Measurements from ENCODE around the gene FBXW8.

The FBXW8 gene

DNA sequence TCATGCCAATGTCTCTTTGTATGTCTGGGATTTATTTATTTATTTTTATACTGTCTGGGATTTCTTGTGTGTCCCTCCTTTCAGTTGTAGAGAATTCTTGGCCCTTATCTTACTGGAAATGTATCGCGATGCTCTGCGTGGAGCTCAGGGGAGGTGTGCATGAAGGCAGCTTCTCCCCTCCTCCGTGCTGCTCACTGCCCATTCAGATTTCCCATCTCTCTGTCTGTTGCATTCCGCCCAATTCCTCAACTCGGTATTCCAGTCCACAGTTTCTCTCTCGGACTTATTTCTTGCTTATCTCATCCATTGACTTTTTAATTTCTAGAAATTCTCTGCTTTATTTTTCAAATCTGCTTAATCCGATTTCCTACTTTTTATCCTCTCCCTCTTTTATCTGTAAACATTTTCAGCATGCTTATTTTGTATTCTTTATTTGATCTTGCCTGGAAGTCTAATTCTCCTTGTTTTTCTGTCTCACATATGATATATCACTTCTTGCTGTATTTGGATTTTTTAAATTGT lies 93.2 kb downstream of the FBXW8 start:
- CTCF ChIA-PET = no interaction called here
- DNase-seq (ENCODE audit: low spot score) = no peak
- H3K27ac ChIP-seq = no peak overlapping the region
- POLR2A ChIA-PET (ENCODE audit: low non-redundant PET) = no interaction called here
- TF ChIP-seq, protein P1, sequence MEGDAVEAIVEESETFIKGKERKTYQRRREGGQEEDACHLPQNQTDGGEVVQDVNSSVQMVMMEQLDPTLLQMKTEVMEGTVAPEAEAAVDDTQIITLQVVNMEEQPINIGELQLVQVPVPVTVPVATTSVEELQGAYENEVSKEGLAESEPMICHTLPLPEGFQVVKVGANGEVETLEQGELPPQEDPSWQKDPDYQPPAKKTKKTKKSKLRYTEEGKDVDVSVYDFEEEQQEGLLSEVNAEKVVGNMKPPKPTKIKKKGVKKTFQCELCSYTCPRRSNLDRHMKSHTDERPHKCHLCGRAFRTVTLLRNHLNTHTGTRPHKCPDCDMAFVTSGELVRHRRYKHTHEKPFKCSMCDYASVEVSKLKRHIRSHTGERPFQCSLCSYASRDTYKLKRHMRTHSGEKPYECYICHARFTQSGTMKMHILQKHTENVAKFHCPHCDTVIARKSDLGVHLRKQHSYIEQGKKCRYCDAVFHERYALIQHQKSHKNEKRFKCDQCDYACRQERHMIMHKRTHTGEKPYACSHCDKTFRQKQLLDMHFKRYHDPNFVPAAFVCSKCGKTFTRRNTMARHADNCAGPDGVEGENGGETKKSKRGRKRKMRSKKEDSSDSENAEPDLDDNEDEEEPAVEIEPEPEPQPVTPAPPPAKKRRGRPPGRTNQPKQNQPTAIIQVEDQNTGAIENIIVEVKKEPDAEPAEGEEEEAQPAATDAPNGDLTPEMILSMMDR (conservative IDR thresholded peaks at IDR 0.05; ENCODE audit: low read depth) = no peak

DNA sequence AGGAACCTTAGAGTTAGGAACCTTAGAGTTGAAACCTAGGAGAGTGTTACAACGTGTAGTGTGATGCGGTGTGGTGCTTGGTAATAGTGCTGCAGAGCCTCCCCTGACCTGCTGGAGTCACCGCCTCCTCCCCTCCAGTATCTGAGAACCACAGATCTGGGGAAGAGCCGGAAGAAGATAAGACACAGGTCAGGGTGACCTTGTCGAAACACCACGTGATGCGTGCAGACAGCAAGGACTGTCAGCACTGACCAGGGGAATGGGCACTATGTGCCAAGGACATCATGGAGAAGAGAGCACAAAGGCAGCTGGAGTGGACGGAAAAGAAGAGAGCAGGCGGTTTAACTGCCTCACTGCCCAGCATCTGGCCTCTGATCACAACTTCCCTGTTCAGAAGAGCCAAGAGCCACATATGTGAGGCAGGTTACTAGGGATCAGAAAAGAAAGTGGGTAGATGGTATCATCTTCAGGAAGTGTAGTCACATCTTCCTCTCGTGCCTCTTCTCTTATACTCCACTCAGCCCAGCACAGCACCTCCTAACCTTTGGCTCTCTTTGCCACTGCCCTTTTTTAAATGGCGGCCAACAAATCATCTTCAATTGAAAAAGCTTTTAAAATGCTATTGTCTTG lies 94.8 kb downstream of the FBXW8 start:
- no peak overlapping the region for H3K27ac ChIP-seq
- ChIA-PET POLR2A (ENCODE audit: low non-redundant PET) (no interaction called here), CTCF (no interaction called here)
- TF ChIP-seq, protein P1 (conservative IDR thresholded peaks at IDR 0.05; ENCODE audit: low read depth) = no peak
- DNase-seq (ENCODE audit: low spot score) = no peak

DNA sequence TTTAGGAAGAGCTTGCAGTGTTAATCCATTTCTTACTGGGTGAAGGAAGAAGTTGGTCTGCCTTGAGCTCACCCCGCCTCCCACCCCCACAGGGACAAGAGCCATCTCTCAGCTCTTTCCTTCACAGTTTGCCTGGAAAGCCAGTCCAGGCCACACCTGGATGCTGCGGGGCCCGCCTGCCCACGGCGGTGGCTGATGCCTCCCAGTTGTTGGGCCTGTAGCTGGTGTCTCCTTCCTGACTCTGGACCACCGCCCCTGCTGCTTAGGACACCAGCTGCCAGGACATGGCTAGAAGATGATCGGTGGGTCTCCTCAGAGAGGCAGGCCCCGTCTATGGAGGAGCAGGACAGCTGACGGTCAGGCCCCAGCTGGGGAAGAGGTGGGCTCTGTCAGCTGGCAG lies 95.6 kb downstream of the FBXW8 start:
- TF ChIP-seq, protein P1 (conservative IDR thresholded peaks at IDR 0.05; ENCODE audit: low read depth) = no peak

GRCh38 chr12:117007577-117007976 lies 96.8 kb downstream of the FBXW8 start:
- H3K27ac ChIP-seq = no peak overlapping the region
- TF ChIP-seq, protein P1 (conservative IDR thresholded peaks at IDR 0.05; ENCODE audit: low read depth) = no peak
- POLR2A ChIA-PET (ENCODE audit: low non-redundant PET) = no interaction called here
- no peak for DNase-seq (ENCODE audit: low spot score)
- CTCF ChIA-PET = no interaction called here

More for the DNA sequence above, 95.6 kb downstream of the FBXW8 start:
- no peak overlapping the region for H3K27ac ChIP-seq
- POLR2A ChIA-PET (ENCODE audit: low non-redundant PET) = no interaction called here
- CTCF ChIA-PET = interaction anchor here (0.6 kb wide), 1 partner anchor 177 kb away, joined by 4 read pairs; no protein-coding TSS in a partner anchor
- no peak for DNase-seq (ENCODE audit: low spot score)

- TF ChIP-seq, protein P1 (conservative IDR thresholded peaks at IDR 0.05; ENCODE audit: low read depth) = no peak
- DNase-seq (ENCODE audit: low spot score) = no peak
- ChIA-PET POLR2A (ENCODE audit: low non-redundant PET) (no interaction called here), CTCF (interaction anchor here (0.7 kb wide), 1 partner anchor 78 kb away, joined by 3 read pairs; no protein-coding TSS in a partner anchor)
- H3K27ac ChIP-seq = no peak overlapping the region
These were observed 99.0 kb downstream of the FBXW8 start for GRCh38 chr12:117009759-117010158.

DNA sequence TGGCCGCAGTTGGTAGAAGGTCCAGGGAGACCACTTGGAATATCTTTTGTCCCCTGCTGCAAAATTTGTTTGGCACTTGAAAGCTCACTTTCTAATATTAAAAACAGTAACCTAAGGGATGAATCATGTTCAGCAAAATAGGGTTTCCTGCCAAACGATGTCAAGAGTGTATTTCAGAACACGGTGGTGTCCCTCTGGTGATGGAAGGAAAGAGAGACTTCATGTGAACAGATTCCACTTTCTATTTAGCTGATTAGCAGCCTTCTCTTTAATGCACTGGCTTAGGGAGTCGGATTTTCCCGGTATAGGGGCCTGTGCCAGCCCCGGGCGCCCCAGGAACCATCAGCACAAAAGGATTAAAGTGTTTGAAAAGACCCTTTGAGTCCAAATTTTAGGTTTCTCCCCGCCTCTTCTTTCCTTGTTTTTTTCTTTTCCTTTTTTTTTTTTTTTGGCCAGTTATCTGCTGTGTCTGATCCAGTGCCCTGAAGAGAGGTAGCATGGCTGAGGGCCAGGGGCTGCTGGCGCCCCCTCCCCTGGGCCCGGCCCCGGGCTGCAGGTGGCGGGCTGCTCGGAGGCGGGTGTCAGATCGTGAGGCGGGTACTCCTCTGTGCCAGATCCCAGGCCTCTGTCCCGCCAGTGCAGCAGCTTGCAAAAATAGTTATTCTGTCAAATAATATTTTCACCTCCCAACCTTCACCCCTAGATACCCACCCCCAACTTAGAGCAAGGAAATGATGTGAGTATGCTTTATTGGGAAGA lies 100.1 kb downstream of the FBXW8 start:
- CTCF ChIA-PET = interaction anchor here (0.6 kb wide), 1 partner anchor 84 kb away, joined by 3 read pairs; no protein-coding TSS in a partner anchor
- DNase-seq (ENCODE audit: low spot score) = no peak
- TF ChIP-seq, protein P1 (conservative IDR thresholded peaks at IDR 0.05; ENCODE audit: low read depth) = no peak
- peak overlapping the region; percentile 47; the same call in 1 of the 2 replicates for H3K27ac ChIP-seq
- POLR2A ChIA-PET (ENCODE audit: low non-redundant PET) = no interaction called here

All from RWPE1 (cell line).